ENCODE data around the gene EGFLAM. TPM values are rescaled to one million over a fixed set of nuclear protein-coding genes. Genes with fewer than 3 reads are reported as not detected.
A peak's percentile ranks its signal among the peaks of the same experiment; 100 is the strongest.

Gene EGFLAM
- total and polyA plus RNA-seq, 2 of the 4 experiments (the other 2 are of a cell fraction), result 0.77 to 1.1 TPM

DNA sequence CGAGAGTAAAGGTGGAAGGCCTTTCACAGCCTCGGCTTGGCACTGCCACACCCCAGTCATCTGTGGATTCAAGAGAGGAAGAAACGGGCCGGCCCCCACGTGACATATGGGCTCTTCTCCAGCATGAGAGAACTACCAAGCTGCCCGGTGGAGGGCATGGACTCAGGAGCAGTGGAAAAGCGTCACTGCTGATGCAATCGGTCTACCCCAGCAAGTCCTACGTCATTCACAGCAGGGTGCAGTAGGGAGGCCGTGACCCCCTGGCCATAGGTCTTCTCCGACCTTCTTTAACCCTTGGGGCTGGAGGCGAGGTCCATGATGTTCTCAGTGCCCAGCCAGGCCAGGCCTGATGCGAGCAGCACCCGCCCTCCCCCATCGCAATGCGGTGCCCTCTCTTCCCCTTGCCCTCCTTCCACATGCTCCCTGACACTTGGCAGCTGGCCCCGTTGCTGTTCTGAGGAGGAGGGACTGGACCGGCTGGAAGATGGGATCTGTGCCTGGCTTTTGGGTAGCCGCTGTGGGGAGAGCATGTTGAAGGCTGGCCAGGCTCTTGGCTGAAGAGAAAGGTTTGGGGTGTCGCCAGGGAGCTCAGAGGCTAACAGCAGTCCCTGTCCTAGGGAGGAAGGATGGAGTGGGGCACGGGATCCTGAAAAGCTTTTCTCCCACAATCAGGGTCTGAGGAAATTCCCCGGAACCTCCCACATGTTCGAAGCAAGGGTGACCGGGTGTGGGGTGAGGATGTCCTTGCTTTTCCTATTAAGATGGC is 208.2 kb downstream of the EGFLAM start:
- in situ Hi-C loops (cut with MboI; ENCODE audit: low sequenced_read_pairs) (no loop called here), intact Hi-C loops (cut with micrococcal nuclease) (loop anchor here (5.0 kb wide), 1 partner anchor 86 kb away; no protein-coding TSS in a partner anchor), dilution Hi-C loops (cut with HindIII; ENCODE audit: low sequenced_read_pairs, unreplicated experiment) (no loop called here)
- no peaks in the 10 kb centered on the region for H3K36me3 ChIP-seq (ENCODE audit: control insufficient read depth, insufficient read depth, low read length)
- H2BK120ac ChIP-seq (ENCODE audit: low read depth, low read length), result peak overlapping the region; percentile 89
- peaks cover 5% of the 10 kb centered on the region for H4K20me1 ChIP-seq (ENCODE audit: insufficient read depth, low read length)
- H3K23ac ChIP-seq (ENCODE audit: low read depth, low read length), result no peak overlapping the region
- no peak for DNase-seq
- no peak overlapping the region for H2BK5ac ChIP-seq (ENCODE audit: low read depth, low read length, poor library complexity, severe bottlenecking)
- H3K9ac ChIP-seq (ENCODE audit: low read depth, low read length), result no peak overlapping the region
- peak overlapping the region; percentile 81 for H3K14ac ChIP-seq (replicated peaks; ENCODE audit: low read depth, low read length)
- H3K9me3 ChIP-seq (ENCODE audit: control insufficient read depth, insufficient read depth, low read length), result no peaks in the 10 kb centered on the region
- H3K18ac ChIP-seq (ENCODE audit: low read depth, low read length), result peak overlapping the region; percentile 68; the same call in 1 of the 2 replicates
- H3K56ac ChIP-seq (ENCODE audit: extremely low read depth, insufficient read depth, low read length), result no peak overlapping the region
- no peak overlapping the region for H3K4me3 ChIP-seq (ENCODE audit: insufficient read depth, low read depth, low read length)
- 94% methylated on average over 7 of the region's 24 CpGs; no CpG with 5 or more reads in 1 of the 2 experiments for WGBS, 2 experiments (ENCODE audit: extremely low coverage in 2 of 2, insufficient read length in 1 of 2)
- peak overlapping the region; percentile 90 for H3K4ac ChIP-seq (ENCODE audit: low read depth, low read length)
- H2AFZ ChIP-seq (replicated peaks; ENCODE audit: low read length, poor library complexity), result peak overlapping the region; percentile 91
- TF ChIP-seq, protein P1, sequence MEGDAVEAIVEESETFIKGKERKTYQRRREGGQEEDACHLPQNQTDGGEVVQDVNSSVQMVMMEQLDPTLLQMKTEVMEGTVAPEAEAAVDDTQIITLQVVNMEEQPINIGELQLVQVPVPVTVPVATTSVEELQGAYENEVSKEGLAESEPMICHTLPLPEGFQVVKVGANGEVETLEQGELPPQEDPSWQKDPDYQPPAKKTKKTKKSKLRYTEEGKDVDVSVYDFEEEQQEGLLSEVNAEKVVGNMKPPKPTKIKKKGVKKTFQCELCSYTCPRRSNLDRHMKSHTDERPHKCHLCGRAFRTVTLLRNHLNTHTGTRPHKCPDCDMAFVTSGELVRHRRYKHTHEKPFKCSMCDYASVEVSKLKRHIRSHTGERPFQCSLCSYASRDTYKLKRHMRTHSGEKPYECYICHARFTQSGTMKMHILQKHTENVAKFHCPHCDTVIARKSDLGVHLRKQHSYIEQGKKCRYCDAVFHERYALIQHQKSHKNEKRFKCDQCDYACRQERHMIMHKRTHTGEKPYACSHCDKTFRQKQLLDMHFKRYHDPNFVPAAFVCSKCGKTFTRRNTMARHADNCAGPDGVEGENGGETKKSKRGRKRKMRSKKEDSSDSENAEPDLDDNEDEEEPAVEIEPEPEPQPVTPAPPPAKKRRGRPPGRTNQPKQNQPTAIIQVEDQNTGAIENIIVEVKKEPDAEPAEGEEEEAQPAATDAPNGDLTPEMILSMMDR (conservative IDR thresholded peaks at IDR 0.05; ENCODE audit: low read depth, low read length), result no peak
- no peak for TF ChIP-seq POLR2A (IDR thresholded peaks at IDR 0.05; ENCODE audit: low read depth, low read length)
- no peak for TF ChIP-seq CHD1 (IDR thresholded peaks at IDR 0.05; ENCODE audit: low read depth, low read length)
- no peak for TF ChIP-seq FOS (IDR thresholded peaks at IDR 0.05; ENCODE audit: low read depth, low read length)
- TF ChIP-seq, protein P2, sequence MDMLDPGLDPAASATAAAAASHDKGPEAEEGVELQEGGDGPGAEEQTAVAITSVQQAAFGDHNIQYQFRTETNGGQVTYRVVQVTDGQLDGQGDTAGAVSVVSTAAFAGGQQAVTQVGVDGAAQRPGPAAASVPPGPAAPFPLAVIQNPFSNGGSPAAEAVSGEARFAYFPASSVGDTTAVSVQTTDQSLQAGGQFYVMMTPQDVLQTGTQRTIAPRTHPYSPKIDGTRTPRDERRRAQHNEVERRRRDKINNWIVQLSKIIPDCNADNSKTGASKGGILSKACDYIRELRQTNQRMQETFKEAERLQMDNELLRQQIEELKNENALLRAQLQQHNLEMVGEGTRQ (IDR thresholded peaks at IDR 0.05; ENCODE audit: low read depth, low read length), result no peak
- TF ChIP-seq SMC3 (IDR thresholded peaks at IDR 0.05; ENCODE audit: low read depth, low read length), result no peak
- TF ChIP-seq NFE2L2 (IDR thresholded peaks at IDR 0.05; ENCODE audit: low read depth, low read length), result no peak
- TF ChIP-seq BHLHE40 (IDR thresholded peaks at IDR 0.05; ENCODE audit: low read depth, low read length), result no peak
- no peak for TF ChIP-seq RFX5 (IDR thresholded peaks at IDR 0.05; ENCODE audit: low read depth, low read length)
- no peak for TF ChIP-seq MAZ (IDR thresholded peaks at IDR 0.05; ENCODE audit: borderline replicate concordance, low read depth, low read length)
- no peak for TF ChIP-seq CEBPB (IDR thresholded peaks at IDR 0.05; ENCODE audit: low read depth, low read length)
- TF ChIP-seq, protein P3, sequence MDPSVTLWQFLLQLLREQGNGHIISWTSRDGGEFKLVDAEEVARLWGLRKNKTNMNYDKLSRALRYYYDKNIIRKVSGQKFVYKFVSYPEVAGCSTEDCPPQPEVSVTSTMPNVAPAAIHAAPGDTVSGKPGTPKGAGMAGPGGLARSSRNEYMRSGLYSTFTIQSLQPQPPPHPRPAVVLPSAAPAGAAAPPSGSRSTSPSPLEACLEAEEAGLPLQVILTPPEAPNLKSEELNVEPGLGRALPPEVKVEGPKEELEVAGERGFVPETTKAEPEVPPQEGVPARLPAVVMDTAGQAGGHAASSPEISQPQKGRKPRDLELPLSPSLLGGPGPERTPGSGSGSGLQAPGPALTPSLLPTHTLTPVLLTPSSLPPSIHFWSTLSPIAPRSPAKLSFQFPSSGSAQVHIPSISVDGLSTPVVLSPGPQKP (IDR thresholded peaks at IDR 0.05; ENCODE audit: borderline replicate concordance, low read depth, low read length), result no peak
- peak overlapping the region; percentile 34 to 87 for H4K8ac ChIP-seq (ENCODE audit: low read depth in 2 of 2, low read length in 2 of 2)
- peak overlapping the region; percentile 79; the same call in 1 of the 2 replicates for H4K5ac ChIP-seq (ENCODE audit: low read depth, low read length)
- ChIA-PET CTCF (interaction anchor here (0.7 to 2.6 kb wide), 2 partner anchors 24 to 46 kb away, joined by 3 to 16 read pairs; no protein-coding TSS in a partner anchor), POLR2A (ENCODE audit: unreplicated experiment) (no interaction called here)
- H3K79me1 ChIP-seq (ENCODE audit: low read depth in 1 of 2, low read length in 2 of 2), result peaks cover 0 to 8% of the 10 kb centered on the region in 2 experiments; a peak in 1 of 4 replicates
- H2BK20ac ChIP-seq (ENCODE audit: low read depth, low read length), result peak overlapping the region; percentile 65; the same call in 1 of the 2 replicates
- H2AK9ac ChIP-seq (replicated peaks; ENCODE audit: low read depth, low read length, poor library complexity), result peak overlapping the region; percentile 77
- H2AK5ac ChIP-seq (ENCODE audit: low read depth, low read length), result peak overlapping the region; percentile 85
- H3K27ac ChIP-seq (ENCODE audit: insufficient read depth, low read length), result peak overlapping the region; percentile 10; the same call in 1 of the 2 replicates
- BruUV-seq (replicated peaks), result no TSS peak
- H2BK15ac ChIP-seq (ENCODE audit: low read depth, low read length), result peak overlapping the region; percentile 79; the same call in 1 of the 3 replicates
- no peaks in the 10 kb centered on the region for H3K27me3 ChIP-seq (ENCODE audit: control insufficient read depth, insufficient read depth, low read length)
- no peak for ATAC-seq (ENCODE audit: low read depth)
- peak overlapping the region; percentile 69 for H4K91ac ChIP-seq (ENCODE audit: insufficient read depth, low read depth, low read length)
- peaks cover 42% of the 10 kb centered on the region for H3K9me1 ChIP-seq (ENCODE audit: insufficient read depth, low read length)
- H3K4me2 ChIP-seq (ENCODE audit: low read depth, low read length), result no peak overlapping the region
- peaks cover 49% of the 10 kb centered on the region for H3K4me1 ChIP-seq (ENCODE audit: control insufficient read depth, insufficient read depth, low read length)

Measured in IMR-90 (cell line).